Lung (tissue), 12 donors: ENCODE data around the gene MET. TPM values are rescaled to one million over a fixed set of nuclear protein-coding genes. Genes with fewer than 3 reads are reported as not detected.
A peak's percentile ranks its signal among the peaks of the same experiment; 100 is the strongest.

Experiments used
- ATAC-seq: fragments of 200-7000 bp; cut with Tn5 transposase; one replicate; pipeline ENCODE4 v1.9.1; 2020; ENCODE audit warnings: moderate number of reproducible peaks; ENCODE audit not compliant: insufficient read depth, low FRiP score
- DNase-seq, 3 donors: peaks; one replicate each; pipeline ENCODE4 v3.0.0-alpha.2; 2013 to 2017
- H3K27ac ChIP-seq, 2 donors: one replicate each; pipeline ENCODE4 v1.5.1; 2013; ENCODE audit warnings: mild to moderate bottlenecking in 2 of 2, moderate library complexity in 2 of 2, control low read depth in 1 of 2, inconsistent platforms in 1 of 2, low read depth in 1 of 2, low read length in 1 of 2
- H3K27me3 ChIP-seq, 3 donors: one replicate each; pipeline ENCODE4 v1.5.1; 2013; ENCODE audit warnings: low read length in 2 of 3; ENCODE audit not compliant: control insufficient read depth in 3 of 3, insufficient read depth in 3 of 3
- H3K36me3 ChIP-seq, 4 donors: one replicate each; pipeline ENCODE4 v1.5.1; 2013; ENCODE audit warnings: low read length in 4 of 4, mild to moderate bottlenecking in 1 of 4, moderate library complexity in 1 of 4; ENCODE audit not compliant: control insufficient read depth in 4 of 4, insufficient read depth in 4 of 4
- H3K4me1 ChIP-seq, 5 donors: one replicate each; pipeline ENCODE4 v1.5.1; 2013; ENCODE audit warnings: low read length in 5 of 5, mild to moderate bottlenecking in 2 of 5, moderate library complexity in 1 of 5; ENCODE audit not compliant: control insufficient read depth in 5 of 5, insufficient read depth in 5 of 5
- H3K4me3 ChIP-seq: one replicate; pipeline ENCODE4 v1.5.1; 2013; ENCODE audit warnings: mild to moderate bottlenecking, control low read depth, moderate library complexity
- H3K9ac ChIP-seq, 2 donors: one replicate each; pipeline ENCODE4 v1.5.1; 2013; ENCODE audit warnings: low read length in 2 of 2, control low read depth in 1 of 2; ENCODE audit not compliant: insufficient read depth in 1 of 2
- H3K9me3 ChIP-seq, 4 donors: one replicate each; pipeline ENCODE4 v1.5.1; 2013; ENCODE audit warnings: low read length in 3 of 4, mild to moderate bottlenecking in 1 of 4, moderate library complexity in 1 of 4; ENCODE audit not compliant: control insufficient read depth in 4 of 4, insufficient read depth in 3 of 4
- CTCF ChIP-seq: IDR thresholded peaks from 2 replicates; pipeline ENCODE4 v1.5.1; 2012; ENCODE audit warnings: mild to moderate bottlenecking; ENCODE audit errors: control extremely low read depth, extremely low read depth
- WGBS, 2 donors: extraction: QIAGEN DNeasy Blood & Tissue Kit; methylation state at CpG; one replicate each; pipeline ENCODE4 v1.1.7; 2013; 5-methylcytosine and 5-hydroxymethylcytosine counted together
- polyA plus RNA-seq, 2 donors: library from polyadenylated mRNA; stranded (reverse); fragments of 200-250 nt; gene quantifications; one replicate each; pipeline ENCODE4 v1.2.1, GENCODE V29; 2013
- total RNA-seq, 2 donors: library from RNA; depleted of rRNA in 1 of 2; stranded (reverse); fragments of >200 nt in 1 of 2; gene quantifications; one replicate each; pipeline ENCODE4 v1.2.1, GENCODE V29; 2014 to 2021
- donor health status: control.
- donor health status: control.
- donor health status: Bipolar disorder and iron deficiency.
- donor health status: healthy.
- donor health status: DM: yes; HTN: yes; CAD: no.

MET gene
- total and polyA plus RNA-seq, 4 donors = 16.3 to 106 (median 41.5) TPM

GRCh38 chr7:116630357-116630756 lies 41.6 kb upstream of the MET start:
- Histone ChIP-seq H3K4me3 (no peak overlapping the region), H3K36me3 (no peaks in the 10 kb centered on the region), H3K4me1 (no peaks in the 10 kb centered on the region), H3K9ac (no peak overlapping the region), H3K27ac (no peak overlapping the region), H3K9me3 (no peaks in the 10 kb centered on the region), H3K27me3 (no peaks in the 10 kb centered on the region)
- ATAC-seq (no peak), DNase-seq (no peak)
- no peak for TF ChIP-seq CTCF
- WGBS, 2 donors = 80 to 88% methylated on average over 2 of the region's 2 CpGs

DNA sequence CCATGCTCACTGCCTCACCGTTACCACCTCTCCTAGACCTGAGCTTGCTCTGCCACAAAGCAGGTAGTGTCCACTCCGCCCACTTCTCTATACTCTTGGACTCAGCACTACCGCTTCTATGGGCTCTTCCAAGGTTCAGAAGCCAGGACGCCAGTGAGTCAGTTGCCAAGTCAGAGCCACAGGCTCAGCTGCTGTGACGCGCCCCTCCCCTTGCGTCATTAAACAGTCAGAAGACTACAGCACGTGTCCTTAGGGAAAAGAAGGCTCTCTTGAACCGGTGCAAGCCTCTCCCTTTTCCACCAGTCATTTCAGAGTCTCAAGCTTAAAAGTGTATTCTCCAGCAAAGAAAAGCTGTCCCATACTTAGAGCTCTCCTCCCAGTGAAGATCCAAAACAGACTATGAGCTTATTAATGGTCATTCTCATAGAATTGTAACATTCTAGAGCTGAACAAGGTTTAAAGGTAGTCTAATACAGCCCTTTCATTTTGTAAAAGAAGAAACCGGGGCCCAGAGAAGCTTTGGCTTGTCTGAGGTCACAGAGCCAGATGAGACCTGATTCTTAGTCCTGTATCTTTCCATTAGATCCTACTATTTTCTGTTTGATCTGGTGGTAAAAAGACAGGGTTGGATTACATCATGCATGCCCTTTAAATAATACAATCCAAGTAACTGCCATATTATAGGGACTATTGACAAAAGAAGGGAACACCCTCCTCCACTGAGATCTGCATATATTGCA lies 40.9 kb upstream of the MET start:
- Histone ChIP-seq H3K4me1 (no peaks in the 10 kb centered on the region), H3K4me3 (no peak overlapping the region), H3K27me3 (no peaks in the 10 kb centered on the region), H3K36me3 (no peaks in the 10 kb centered on the region), H3K27ac (no peak overlapping the region), H3K9me3 (no peaks in the 10 kb centered on the region), H3K9ac (no peak overlapping the region)
- no peak for ATAC-seq
- TF ChIP-seq CTCF = no peak
- peak in 2 of 3 donors; percentile 7 to 24 for DNase-seq
- 74 to 75% methylated on average over 10 of the region's 10 CpGs for WGBS, 2 donors

DNA sequence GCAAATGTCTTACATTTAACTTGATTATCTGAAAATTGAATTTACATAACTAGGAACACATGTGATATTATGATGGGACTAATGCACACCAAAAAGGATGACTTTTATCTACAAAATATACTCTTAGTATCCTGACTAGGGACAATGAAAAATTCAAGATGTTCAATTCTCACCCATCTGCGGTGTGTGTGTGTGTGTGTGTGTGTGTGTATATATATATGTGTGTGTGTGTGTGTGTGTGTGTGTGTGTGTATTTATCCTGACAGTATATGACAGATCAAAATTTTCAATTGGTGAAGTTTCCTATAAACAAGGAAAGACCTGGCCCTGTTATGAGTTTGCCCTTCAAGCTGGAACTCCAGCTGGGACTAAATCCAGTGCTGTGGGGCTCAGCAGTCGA lies 40.3 kb upstream of the MET start:
- no peak for TF ChIP-seq CTCF
- 91 to 93% methylated on average over 2 of the region's 2 CpGs for WGBS, 2 donors
- H3K27ac ChIP-seq = no peak overlapping the region

DNA sequence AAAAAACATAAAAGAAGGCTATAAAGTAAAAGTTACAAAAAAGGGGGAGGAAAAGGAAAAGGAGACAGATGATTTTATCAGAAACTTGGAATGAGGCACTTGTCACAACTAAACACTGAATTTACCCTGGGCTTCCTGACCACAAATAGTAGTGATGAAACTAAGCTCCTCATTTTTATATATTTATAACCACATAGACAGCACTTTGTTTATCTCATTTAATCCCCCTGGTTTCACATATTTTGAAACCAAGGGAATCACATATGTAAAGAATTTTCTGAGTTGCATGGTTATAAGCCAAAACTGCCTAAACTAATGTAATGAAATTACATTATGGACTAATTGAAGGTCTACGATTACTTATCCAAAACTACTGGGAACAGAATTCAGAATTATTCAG lies 39.6 kb upstream of the MET start:
- no peak for DNase-seq
- H3K4me1 ChIP-seq = no peaks in the 10 kb centered on the region
- no peak overlapping the region for H3K4me3 ChIP-seq
- no peak overlapping the region for H3K27ac ChIP-seq
- no peak overlapping the region for H3K9ac ChIP-seq
- no peaks in the 10 kb centered on the region for H3K9me3 ChIP-seq
- no peaks in the 10 kb centered on the region for H3K27me3 ChIP-seq
- no peak for TF ChIP-seq CTCF
- 96 to 98% methylated on average over 1 of the region's 1 CpG for WGBS, 2 donors
- H3K36me3 ChIP-seq = no peaks in the 10 kb centered on the region
- ATAC-seq = no peak

More for the DNA sequence above, 40.3 kb upstream of the MET start:
- DNase-seq (no peak), ATAC-seq (no peak)
- Histone ChIP-seq H3K9ac (no peak overlapping the region), H3K4me3 (no peak overlapping the region), H3K27me3 (no peaks in the 10 kb centered on the region), H3K36me3 (no peaks in the 10 kb centered on the region), H3K9me3 (no peaks in the 10 kb centered on the region), H3K4me1 (no peaks in the 10 kb centered on the region)
